ENCODE data around the gene CLEC9A. TPM values are rescaled to one million over a fixed set of nuclear protein-coding genes. Genes with fewer than 3 reads are reported as not detected.

The CLEC9A gene
- total and polyA plus RNA-seq, 2 of the 8 experiments (the other 6 are each of a cell fraction or from before 2014, with no cell fraction given): not detected

- DNase-seq (ENCODE audit: low read depth in 1 of 2, low spot score in 2 of 2) (no peak), FAIRE-seq (no peak)
- H2BK12ac ChIP-seq (ENCODE audit: low read depth, low read length): no peak overlapping the region
- no peak overlapping the region for H2BK120ac ChIP-seq (replicated peaks; ENCODE audit: low read depth, low read length)
- peaks cover 0 to 7% (median 0%) of the 10 kb centered on the region in 4 experiments; a peak in 1 of 7 replicates for H3K4me1 ChIP-seq (replicated peaks in 1 of 4; ENCODE audit: control insufficient read depth in 3 of 4, insufficient read depth in 4 of 4, low read length in 3 of 4)
- no peak overlapping the region for H3K4me3 ChIP-seq (ENCODE audit: extremely low read depth in 1 of 4, insufficient read depth in 2 of 4, low read depth in 3 of 4, low read length in 4 of 4)
- H3K56ac ChIP-seq (replicated peaks; ENCODE audit: insufficient read length, low read depth, low read length): no peak overlapping the region
- H2AFZ ChIP-seq (ENCODE audit: low read length): no peak overlapping the region
- no peak overlapping the region for H3K9ac ChIP-seq (replicated peaks in 1 of 4; ENCODE audit: extremely low read depth in 1 of 4, low read depth in 3 of 4, low read length in 3 of 4)
- H3K9me3 ChIP-seq (ENCODE audit: insufficient read depth in 2 of 2, low read depth in 1 of 2, low read length in 1 of 2): peaks cover 0 to 8% of the 10 kb centered on the region in 2 experiments; a peak in 2 of 4 replicates
- CTCF ChIA-PET (ENCODE audit: partially characterized antibody): interaction anchor here (0.5 to 7.0 kb wide), 22 partner anchors 10 to 291 kb away, joined by 3 to 74 read pairs (median 4); partner anchors contain the start of genes CLEC12B and CLEC7A
- no peak overlapping the region for H4K91ac ChIP-seq (replicated peaks; ENCODE audit: insufficient read length, low read length)
- POLR2A ChIA-PET (ENCODE audit: partially characterized antibody): interaction anchor here (0.8 kb wide), 1 partner anchor 105 kb away, joined by 3 read pairs; no protein-coding TSS in a partner anchor
- H3K27ac ChIP-seq (ENCODE audit: low read depth, low read length): no peak overlapping the region
- TF ChIP-seq RXRA (IDR thresholded peaks at IDR 0.05; ENCODE audit: insufficient read depth, low read depth, low read length) (no peak), CTCF (IDR thresholded peaks at IDR 0.05; ENCODE audit: control extremely low read depth in 1 of 3, insufficient read depth in 1 of 3, low read depth in 1 of 3, low read length in 3 of 3) (peak in 1 of 3 experiments; percentile 28; a peak in 1 of 4 replicates), RAD21 (IDR thresholded peaks at IDR 0.05 in 1 of 2, conservative IDR thresholded peaks at IDR 0.05 in 1 of 2; ENCODE audit: low read depth in 2 of 2, low read length in 2 of 2) (peak in 1 of 2 experiments; percentile 68)
- H3K23me2 ChIP-seq (ENCODE audit: low read depth, low read length): no peaks in the 10 kb centered on the region
- H2AK5ac ChIP-seq (ENCODE audit: low read depth, low read length): no peak overlapping the region
- H3K4ac ChIP-seq (replicated peaks; ENCODE audit: insufficient read length, low read depth, low read length): no peak overlapping the region
- no peak overlapping the region for H3K18ac ChIP-seq (ENCODE audit: extremely low read depth, low read length)
- no peak overlapping the region for H3K4me2 ChIP-seq (ENCODE audit: insufficient read depth in 1 of 2, low read depth in 2 of 2, low read length in 2 of 2)
- WGBS, 2 experiments (ENCODE audit: extremely low coverage in 1 of 2, insufficient coverage in 1 of 2, insufficient read length in 1 of 2, insufficient replicate concordance in 2 of 2, low coverage in 1 of 2, low lambda C conversion rate in 2 of 2, missing lambda C conversion rate in 1 of 2): 88% methylated on average over 1 of the region's 1 CpG; no CpG with 5 or more reads in 1 of the 2 experiments
- H4K8ac ChIP-seq (ENCODE audit: extremely low read depth, insufficient read depth, low read length): no peak overlapping the region
- no peaks in the 10 kb centered on the region for H3K79me2 ChIP-seq (ENCODE audit: control insufficient read depth in 1 of 2, insufficient read depth in 2 of 2, low read length in 2 of 2)
- no peak overlapping the region for H4K5ac ChIP-seq (ENCODE audit: insufficient read length, low read depth, low read length)
- no peaks in the 10 kb centered on the region for H3K27me3 ChIP-seq (replicated peaks in 1 of 4; ENCODE audit: control insufficient read depth in 3 of 4, extremely low read depth in 1 of 4, insufficient read depth in 3 of 4, low read length in 3 of 4)
- no peaks in the 10 kb centered on the region for H4K20me1 ChIP-seq (replicated peaks in 1 of 2; ENCODE audit: control insufficient read depth in 1 of 2, insufficient read depth in 2 of 2, low read length in 2 of 2)
- H3K79me1 ChIP-seq (ENCODE audit: low read depth, low read length): no peaks in the 10 kb centered on the region
- H3K14ac ChIP-seq (ENCODE audit: insufficient read length): no peak overlapping the region
- H3K23ac ChIP-seq (ENCODE audit: insufficient read length): no peak overlapping the region
- no peak overlapping the region for H2BK20ac ChIP-seq (ENCODE audit: low read length)
- H3K36me3 ChIP-seq (ENCODE audit: control insufficient read depth in 2 of 4, insufficient read depth in 4 of 4, low read length in 3 of 4): no peaks in the 10 kb centered on the region; a peak in 1 of 8 replicates
- H2BK5ac ChIP-seq (ENCODE audit: low read depth, low read length): no peak overlapping the region
- no peak overlapping the region for H2BK15ac ChIP-seq (ENCODE audit: low read length)
Measured at GRCh38 chr12:10033783-10034545, 3.5 kb downstream of the CLEC9A start.
